HL-60 (cell line): ENCODE results near the gene WNT10A.

Source experiments
- CTCF ChIP-seq: IDR thresholded peaks from one replicate; pipeline ENCODE4 v1.5.1; 2011; ENCODE audit warnings: low read length, control low read depth, inconsistent platforms; ENCODE audit not compliant: insufficient read depth
- POLR2AphosphoS5 ChIP-seq: IDR thresholded peaks from 2 replicates; pipeline ENCODE4 v1.6.1; 2012; ENCODE audit warnings: low read depth
- REST ChIP-seq: IDR thresholded peaks from 2 replicates; pipeline ENCODE4 v1.6.1; 2012; ENCODE audit warnings: low read depth; ENCODE audit not compliant: insufficient replicate concordance
- SPI1 ChIP-seq: IDR thresholded peaks from 2 replicates; pipeline ENCODE4 v1.6.1; 2012; ENCODE audit warnings: low read depth, mild to moderate bottlenecking, borderline replicate concordance

GRCh38 chr2:218904176-218904575 lies 23.5 kb downstream of the WNT10A start:
- TF ChIP-seq CTCF (no peak), POLR2AphosphoS5 (no peak), REST (no peak), SPI1 (no peak)
